Omental fat pad (tissue), 4 donors: Measurements from ENCODE around the gene C6orf89. TPM values are rescaled to one million over a fixed set of nuclear protein-coding genes. Genes with fewer than 3 reads are reported as not detected.

Source experiments
- ATAC-seq: fragments of 150-250 bp; one replicate; pipeline ENCODE4 v1.9.1; 2016; ENCODE audit warnings: mild to moderate bottlenecking, moderate library complexity; ENCODE audit not compliant: low FRiP score
- DNase-seq: peaks from one replicate; pipeline ENCODE4 v3.0.0-alpha.2; 2019; ENCODE audit warnings: low spot score
- CTCF ChIP-seq, 3 donors: fragments of 450-650 bp; IDR thresholded peaks; one replicate each; pipeline ENCODE4 v1.5.1; 2016 to 2017; ENCODE audit warnings: antibody characterized with exemption in 3 of 3, mild to moderate bottlenecking in 3 of 3, moderate library complexity in 2 of 3
- total RNA-seq, 4 donors: library from RNA; depleted of rRNA; stranded (reverse); fragments of >200 nt; gene quantifications; one replicate each; pipeline ENCODE4 v1.1.0, GENCODE V29; 2016

Gene C6orf89
- total RNA-seq, 4 donors from 2014 or later, result 40.2 to 53.0 (median 46.0) TPM

GRCh38 chr6:36956446-36956820 lies 70.7 kb downstream of the C6orf89 start:
- no peak for DNase-seq
- ATAC-seq, result no peak
- no peak for TF ChIP-seq CTCF (IDR thresholded peaks at IDR 0.05)

GRCh38 chr6:36957773-36958271 lies 72.1 kb downstream of the C6orf89 start:
- TF ChIP-seq CTCF (IDR thresholded peaks at IDR 0.05), result no peak
- DNase-seq, result no peak

GRCh38 chr6:36958775-36959554 lies 73.2 kb downstream of the C6orf89 start:
- DNase-seq, result no peak

More at GRCh38 chr6:36957773-36958271, 72.1 kb downstream of the C6orf89 start:
- ATAC-seq, result no peak

GRCh38 chr6:36959555-36960250 lies 74.0 kb downstream of the C6orf89 start:
- no peak for TF ChIP-seq CTCF (IDR thresholded peaks at IDR 0.05)
- ATAC-seq (no peak), DNase-seq (no peak)

More at GRCh38 chr6:36958775-36959554, 73.2 kb downstream of the C6orf89 start:
- ATAC-seq, result no peak
- TF ChIP-seq CTCF (IDR thresholded peaks at IDR 0.05), result no peak

GRCh38 chr6:36961441-36962435 lies 76.0 kb downstream of the C6orf89 start:
- TF ChIP-seq CTCF (IDR thresholded peaks at IDR 0.05), result no peak
- DNase-seq, result no peak
- ATAC-seq, result no peak

- no peak for TF ChIP-seq CTCF (IDR thresholded peaks at IDR 0.05)
- DNase-seq (no peak), ATAC-seq (no peak)
These were observed 77.1 kb downstream of the C6orf89 start for GRCh38 chr6:36962874-36963273.
